HG03521 (cell line): Measurements from ENCODE around the gene ABCB8.

Experiments used
- ATAC-seq: cut with Tn5 transposase; IDR thresholded peaks from one replicate; pipeline ENCODE4 v1.9.1; 2021; ENCODE audit warnings: mild to moderate bottlenecking, moderate library complexity; ENCODE audit not compliant: unreplicated experiment

Gene ABCB8

GRCh38 chr7:151069841-151070573 is 41.8 kb downstream of the ABCB8 start:
- ATAC-seq = no peak

GRCh38 chr7:151070574-151070960 is 42.3 kb downstream of the ABCB8 start:
- ATAC-seq = no peak

- ATAC-seq = no peak
Measured at GRCh38 chr7:151071032-151071866, 43.0 kb downstream of the ABCB8 start.

- ATAC-seq = no peak
Measured at GRCh38 chr7:151073990-151074389, 45.7 kb downstream of the ABCB8 start.

- no peak for ATAC-seq
Measured at GRCh38 chr7:151074817-151075661, 46.8 kb downstream of the ABCB8 start.

DNA sequence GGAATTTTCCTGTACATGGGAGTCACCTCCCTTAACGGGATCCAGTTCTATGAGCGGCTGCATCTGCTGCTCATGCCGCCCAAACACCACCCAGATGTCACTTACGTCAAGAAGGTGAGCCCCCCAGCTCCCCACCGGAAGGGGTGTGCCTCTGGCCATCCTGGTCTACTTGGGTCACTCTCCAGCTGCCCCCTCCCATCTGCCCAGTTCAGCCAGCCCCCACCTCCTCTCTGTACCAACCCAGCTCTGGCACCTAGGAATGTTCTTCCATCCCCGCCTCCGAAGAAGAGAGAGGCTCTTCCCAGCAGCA is 47.4 kb downstream of the ABCB8 start:
- ATAC-seq = no peak

DNA sequence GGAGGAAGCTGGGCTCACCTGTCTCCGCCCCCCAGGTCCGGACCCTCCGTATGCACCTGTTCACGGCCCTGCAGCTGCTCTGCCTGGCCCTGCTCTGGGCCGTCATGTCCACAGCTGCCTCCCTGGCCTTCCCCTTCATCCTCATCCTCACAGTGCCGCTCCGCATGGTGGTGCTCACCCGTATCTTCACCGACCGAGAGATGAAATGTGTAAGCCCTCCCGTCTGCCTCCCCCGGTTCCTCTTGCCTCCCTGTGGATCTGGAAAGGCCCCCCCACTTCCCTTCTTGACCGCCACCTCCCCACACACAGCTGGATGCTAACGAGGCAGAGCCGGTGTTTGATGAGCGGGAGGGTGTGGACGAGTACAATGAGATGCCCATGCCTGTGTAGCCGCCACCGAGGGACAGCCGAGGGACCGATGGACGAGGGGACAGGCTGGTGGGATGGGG is 47.8 kb downstream of the ABCB8 start:
- no peak for ATAC-seq

GRCh38 chr7:151076863-151077704 is 48.8 kb downstream of the ABCB8 start:
- no peak for ATAC-seq

DNA sequence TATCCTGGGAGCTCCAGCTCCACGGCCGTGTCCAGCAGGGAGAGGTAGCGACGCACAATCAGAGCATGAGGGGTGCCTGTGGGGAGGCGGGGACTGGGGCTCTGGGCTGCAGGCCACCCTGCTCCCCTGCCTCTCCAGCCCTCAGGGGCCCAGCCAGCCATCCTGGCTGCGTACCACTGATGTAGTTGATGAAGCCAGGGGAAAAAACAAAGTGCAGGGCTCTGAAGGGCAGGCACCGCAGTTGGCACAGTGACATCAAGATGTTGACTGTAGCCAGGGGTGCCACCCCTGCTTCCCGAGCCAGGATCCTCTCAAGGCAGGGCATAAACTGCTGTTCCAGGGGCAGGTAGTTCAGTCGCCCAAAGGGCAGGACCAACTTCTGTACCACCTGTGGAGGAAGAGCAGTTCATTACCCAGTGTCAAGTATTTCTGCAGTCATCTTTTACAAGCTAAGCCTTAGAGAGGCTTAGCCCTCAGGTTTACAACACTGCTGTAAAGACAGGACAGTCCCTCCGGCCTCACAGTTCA is 49.5 kb downstream of the ABCB8 start:
- no peak for ATAC-seq

GRCh38 chr7:151078233-151079040 is 50.2 kb downstream of the ABCB8 start:
- no peak for ATAC-seq

DNA sequence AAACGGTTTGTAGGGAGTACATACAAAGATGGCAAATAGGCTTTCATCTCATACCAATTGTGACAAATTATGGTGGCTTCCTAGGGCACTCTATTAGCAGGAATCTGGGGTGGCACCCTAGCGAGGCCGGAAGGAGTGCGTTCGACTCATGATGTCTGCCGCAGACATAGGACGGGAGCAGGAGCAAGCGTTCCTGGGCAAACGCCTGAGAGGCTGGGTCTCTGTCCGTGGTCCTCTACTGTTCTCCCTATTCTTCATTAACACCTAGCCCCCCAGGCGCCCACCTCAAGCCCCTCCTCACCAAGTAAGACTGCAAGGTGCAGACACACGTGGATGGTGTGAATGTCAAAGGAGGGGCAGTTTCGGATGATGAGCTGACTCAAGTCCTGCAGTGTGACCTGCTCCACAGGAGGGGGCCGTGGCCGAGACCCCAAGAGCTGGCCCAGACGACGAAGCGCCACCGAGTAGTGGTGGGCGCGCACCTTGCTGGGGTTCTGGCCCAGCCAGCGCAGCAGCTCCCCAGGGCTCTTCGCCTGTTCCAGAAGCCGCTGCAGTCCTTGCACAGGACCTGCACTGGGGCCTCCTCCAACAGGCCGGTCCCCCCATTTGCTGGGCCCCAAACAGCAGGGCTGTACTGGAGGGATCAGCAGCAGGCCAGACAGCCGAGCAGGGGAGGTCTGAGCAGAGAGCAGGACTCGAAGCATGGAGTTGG is 51.1 kb downstream of the ABCB8 start:
- ATAC-seq = no peak

- ATAC-seq = peak; percentile 6
Measured at GRCh38 chr7:151080067-151080521, 51.8 kb downstream of the ABCB8 start.

- ATAC-seq = peak; percentile 69
Measured at GRCh38 chr7:151080522-151081169, 52.4 kb downstream of the ABCB8 start, which contains the start of gene FASTK. FASTK (minus strand) TSS chr7:151080809; CDS start chr7:151080766, 43 bp downstream.

DNA sequence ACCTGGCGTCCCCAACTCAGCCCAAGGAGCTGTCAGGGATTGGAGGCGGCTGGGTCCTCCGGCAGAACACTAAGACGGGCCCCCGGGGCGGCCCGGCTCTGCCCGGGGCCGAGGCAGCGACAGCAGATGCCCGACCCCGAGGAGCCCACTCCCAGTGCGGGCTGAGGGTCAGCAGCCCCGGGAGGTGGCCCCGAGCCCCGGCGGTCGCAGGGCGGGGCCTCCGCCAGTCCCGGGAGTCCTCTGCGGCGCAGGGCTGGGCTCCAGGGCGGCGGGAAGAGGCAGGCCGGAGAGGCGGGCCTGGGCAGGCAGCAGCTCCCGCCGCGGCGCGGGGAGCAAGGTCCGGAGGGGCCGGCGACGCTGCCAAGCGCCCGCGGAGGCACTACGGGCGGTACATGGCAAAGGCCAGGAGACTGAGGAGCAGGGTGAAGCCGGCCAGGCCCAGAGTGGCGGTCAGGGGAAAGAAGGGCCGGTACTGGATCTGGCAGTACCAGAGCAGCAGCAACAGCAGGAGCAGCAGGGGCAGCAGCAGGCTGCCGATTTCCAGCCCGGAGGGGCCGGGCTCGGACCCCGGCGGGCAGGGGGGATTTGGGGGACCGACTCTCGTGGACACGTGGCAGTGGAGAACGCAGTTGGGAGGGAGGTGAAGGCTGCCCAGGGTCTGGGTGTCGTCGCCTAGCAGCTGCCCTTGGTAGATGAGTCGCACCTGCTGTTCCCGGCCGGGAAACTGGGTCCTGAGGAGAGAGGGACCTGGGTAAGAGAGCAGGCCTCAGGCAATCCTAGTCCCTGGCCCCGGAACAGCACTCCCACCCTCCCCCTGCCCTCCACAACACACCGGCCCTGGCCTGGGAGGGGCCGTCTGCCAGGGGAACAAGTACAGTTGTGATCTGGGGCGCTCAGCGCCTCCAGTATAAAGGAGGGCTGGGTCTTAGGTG is 53.2 kb downstream of the ABCB8 start:
- no peak for ATAC-seq

GRCh38 chr7:151082141-151083070 is 54.2 kb downstream of the ABCB8 start:
- ATAC-seq = no peak
